A549 (cell line): ENCODE data around the gene ZBTB38. TPM values are rescaled to one million over a fixed set of nuclear protein-coding genes. Genes with fewer than 3 reads are reported as not detected.

ENCODE experiments used
- ATAC-seq, 2 experiments: fragments of 200-7000 bp in 1 of 2; fragments of >200 bp in 1 of 2; cut with Nextera tagmentation in 1 of 2; cut with Tn5 transposase in 1 of 2; 3 replicates each; pipeline versions ENCODE4 v1.8.0 to v1.9.1; 2018 to 2020; ENCODE audit warnings: mild to moderate bottlenecking in 1 of 2, moderate library complexity in 1 of 2
- CTCF ChIA-PET: fragments of 300-600 bp; sonication (Branson Sonifier 250); formaldehyde crosslinking; extraction: SDS; loops from one replicate; lab custom pipeline; 2021; ENCODE audit warnings: antibody characterized with exemption, inconsistent platforms; lab: Yijun Ruan, JAX
- POLR2A ChIA-PET: fragments of 350-600 bp; formaldehyde crosslinking; extraction: SDS; loops from one replicate; lab custom pipeline; 2021; ENCODE audit warnings: antibody characterized with exemption, inconsistent platforms; lab: Yijun Ruan, JAX
- DNase-seq, 2 experiments: peaks; one replicate each; pipeline versions ENCODE4 v3.0.0 to v3.0.0-alpha.2; 2011 to 2016; ENCODE audit warnings: low read depth in 1 of 2, low spot score in 1 of 2
- FAIRE-seq: peaks from 2 replicates; lab custom pipeline; 2011; peaks lifted over from hg19 to GRCh38; lab: Jason Lieb, UNC
- H3K27ac ChIP-seq, 2 experiments: fragments of >200 bp; sonication (Bioruptor Twin); formaldehyde crosslinking; 3 replicates each; pipeline ENCODE4 v1.5.1; 2016 to 2017
- H3K4me1 ChIP-seq: fragments of >200 bp; sonication (Bioruptor Twin); formaldehyde crosslinking; 3 replicates; pipeline ENCODE4 v1.6.1; 2016
- H3K4me2 ChIP-seq: fragments of >200 bp; sonication (Bioruptor Twin); formaldehyde crosslinking; 3 replicates; pipeline ENCODE4 v1.6.1; 2016
- H3K4me3 ChIP-seq: fragments of >200 bp; sonication (Bioruptor Twin); formaldehyde crosslinking; 3 replicates; pipeline ENCODE4 v1.5.1; 2016
- H3K9me3 ChIP-seq: fragments of >200 bp; sonication (Bioruptor Twin); formaldehyde crosslinking; 3 replicates; pipeline ENCODE4 v1.6.1; 2016
- BCL3 ChIP-seq: fragments of >200 bp; sonication (Bioruptor Twin); formaldehyde crosslinking; IDR thresholded peaks from 3 replicates; pipeline ENCODE4 v1.6.1; 2016
- BHLHE40 ChIP-seq: IDR thresholded peaks from 2 replicates; pipeline ENCODE4 v1.6.1; 2012; ENCODE audit warnings: low read depth, low read length, inconsistent platforms
- CBX8 ChIP-seq: fragments of 200-600 bp; sonication (generic); IDR thresholded peaks from 2 replicates; pipeline ENCODE4 v1.6.1; 2016
- CEBPB ChIP-seq, 2 experiments: fragments of >200 bp in 1 of 2; sonication (Bioruptor Twin) in 1 of 2; formaldehyde crosslinking in 1 of 2; IDR thresholded peaks; 2 replicates each; pipeline ENCODE4 v1.6.1; 2012 to 2016
- CHD2 ChIP-seq: fragments of 150-350 bp; IDR thresholded peaks from 2 replicates; pipeline ENCODE4 v1.6.1; 2014; ENCODE audit warnings: low read length; ENCODE audit not compliant: partially characterized antibody
- E2F6 ChIP-seq: IDR thresholded peaks from 2 replicates; pipeline ENCODE4 v1.6.1; 2012; ENCODE audit warnings: low read depth, borderline replicate concordance
- EHF ChIP-seq: fragments of 250-450 bp; sonication (Bioruptor Pico); IDR thresholded peaks from 2 replicates; pipeline ENCODE4 v1.5.0; 2020; ENCODE audit warnings: mild to moderate bottlenecking
- EHMT2 ChIP-seq: fragments of 200-600 bp; sonication (generic); IDR thresholded peaks from 2 replicates; pipeline ENCODE4 v1.6.1; 2016; ENCODE audit warnings: antibody characterized with exemption, low read depth, mild to moderate bottlenecking, moderate library complexity
- EP300 ChIP-seq, 2 experiments: fragments of >200 bp; sonication (Bioruptor Twin); formaldehyde crosslinking; IDR thresholded peaks; 2 replicates in 1 of 2; 3 replicates in 1 of 2; pipeline ENCODE4 v1.6.1; 2016 to 2017
- ESRRA ChIP-seq: fragments of 150-350 bp; IDR thresholded peaks from 2 replicates; pipeline ENCODE4 v1.6.1; 2014; ENCODE audit warnings: mild to moderate bottlenecking, low read length, borderline replicate concordance
- FOSL2 ChIP-seq, 2 experiments: fragments of 450-650 bp in 1 of 2; fragments of >200 bp in 1 of 2; sonication (Bioruptor Twin) in 1 of 2; formaldehyde crosslinking; IDR thresholded peaks; 2 replicates each; pipeline versions ENCODE4 v1.5.0 to v1.6.1; 2016 to 2020; ENCODE audit warnings: mild to moderate bottlenecking in 1 of 2, moderate library complexity in 1 of 2
- GATA3 ChIP-seq: IDR thresholded peaks from 2 replicates; pipeline ENCODE4 v1.6.1; 2012; ENCODE audit warnings: borderline replicate concordance
- HDAC2 ChIP-seq: fragments of 200-600 bp; sonication (generic); IDR thresholded peaks from 2 replicates; pipeline ENCODE4 v1.6.1; 2016
- HES2 ChIP-seq: fragments of >200 bp; sonication (Bioruptor Twin); formaldehyde crosslinking; IDR thresholded peaks from 2 replicates; pipeline ENCODE4 v1.6.1; 2016
- HOXB5 ChIP-seq: fragments of 250-450 bp; sonication (Bioruptor Pico); IDR thresholded peaks from 2 replicates; pipeline ENCODE4 v1.5.0; 2020; ENCODE audit warnings: mild to moderate bottlenecking, moderate library complexity
- JUN ChIP-seq, 2 experiments: fragments of >200 bp; sonication (Bioruptor Twin); formaldehyde crosslinking; IDR thresholded peaks; 2 replicates in 1 of 2; 3 replicates in 1 of 2; pipeline ENCODE4 v1.6.1; 2016 to 2017
- MAFK ChIP-seq: fragments of 450-650 bp; IDR thresholded peaks from 2 replicates; pipeline ENCODE4 v1.6.1; 2014; ENCODE audit not compliant: partially characterized antibody
- MAX ChIP-seq: IDR thresholded peaks from 2 replicates; pipeline ENCODE4 v1.6.1; 2012
- NPAS2 ChIP-seq: fragments of 250-450 bp; sonication (Bioruptor Pico); IDR thresholded peaks from 2 replicates; pipeline ENCODE4 v1.8.0; 2022; ENCODE audit warnings: mild to moderate bottlenecking, moderate library complexity, borderline replicate concordance
- NR3C1 ChIP-seq: fragments of >200 bp; sonication (Bioruptor Twin); formaldehyde crosslinking; IDR thresholded peaks from 3 replicates; pipeline ENCODE4 v1.6.1; 2017
- PHF8 ChIP-seq: fragments of 200-600 bp; sonication (generic); IDR thresholded peaks from 2 replicates; pipeline ENCODE4 v1.6.1; 2016; ENCODE audit warnings: low read depth, mild to moderate bottlenecking, antibody characterized with exemption, moderate library complexity, borderline replicate concordance
- RAD21 ChIP-seq, 2 experiments: fragments of >200 bp in 1 of 2; sonication (Bioruptor Twin) in 1 of 2; formaldehyde crosslinking in 1 of 2; IDR thresholded peaks in 1 of 2; conservative IDR thresholded peaks in 1 of 2; 2 replicates in 1 of 2; 3 replicates in 1 of 2; pipeline ENCODE4 v1.6.1; 2012 to 2018; ENCODE audit warnings: inconsistent platforms in 1 of 2
- RCOR1 ChIP-seq: fragments of 150-350 bp; IDR thresholded peaks from 2 replicates; pipeline ENCODE4 v1.6.1; 2014; ENCODE audit warnings: antibody characterized with exemption, low read length, low read depth
- REST ChIP-seq: fragments of 200-600 bp; sonication (generic); IDR thresholded peaks from 2 replicates; pipeline ENCODE4 v1.6.1; 2016; ENCODE audit warnings: antibody characterized with exemption, mild to moderate bottlenecking, moderate library complexity
- RNF2 ChIP-seq: fragments of 200-600 bp; sonication (generic); IDR thresholded peaks from 2 replicates; pipeline ENCODE4 v1.6.1; 2016; ENCODE audit warnings: low read depth, mild to moderate bottlenecking, antibody characterized with exemption, moderate library complexity, borderline replicate concordance
- SMC3 ChIP-seq: fragments of >200 bp; sonication (Bioruptor Twin); formaldehyde crosslinking; IDR thresholded peaks from 3 replicates; pipeline ENCODE4 v1.6.1; 2018; ENCODE audit warnings: inconsistent platforms
- SREBF2 ChIP-seq: fragments of 450-650 bp; IDR thresholded peaks from 2 replicates; pipeline ENCODE4 v1.6.1; 2014; ENCODE audit warnings: mild to moderate bottlenecking, moderate library complexity
- TP53 ChIP-seq: fragments of 250-450 bp; sonication (Bioruptor Pico); IDR thresholded peaks from 2 replicates; pipeline ENCODE4 v1.5.0; 2021; ENCODE audit warnings: mild to moderate bottlenecking, moderate library complexity
- ZC3H11A ChIP-seq: fragments of 450-650 bp; IDR thresholded peaks from 2 replicates; pipeline ENCODE4 v1.6.1; 2014; ENCODE audit warnings: antibody characterized with exemption, mild to moderate bottlenecking
- ZFP36 ChIP-seq: fragments of 450-650 bp; IDR thresholded peaks from 2 replicates; pipeline ENCODE4 v1.6.1; 2014; ENCODE audit warnings: borderline replicate concordance; ENCODE audit not compliant: partially characterized antibody
- ZSCAN20 ChIP-seq: fragments of 250-450 bp; sonication (Bioruptor Pico); IDR thresholded peaks from 2 replicates; pipeline ENCODE4 v1.8.0; 2022; ENCODE audit warnings: mild to moderate bottlenecking, moderate library complexity
- WGBS: methylation state at CpG from one replicate; pipeline ENCODE4 v1.1.6; 2017; ENCODE audit errors: missing lambda C conversion rate; 5-methylcytosine and 5-hydroxymethylcytosine counted together
- polyA minus RNA-seq: library from RNA; depleted of rRNA, polyadenylated mRNA; stranded (reverse); fragments of >200 nt; gene quantifications from 2 replicates; pipeline ENCODE4 v1.2.3, GENCODE V29; 2011; rRNA and poly(A)+ RNA removed
- polyA plus RNA-seq, 4 experiments: library from polyadenylated mRNA; depleted of rRNA in 3 of 4; stranded (reverse); fragments of >200 nt; fragmentation: RNase III in 1 of 4; extraction: RNeasy Plus Mini Kit Qiagen cat#74134 plus additional on column Dnase treatment in 1 of 4; gene quantifications; 2 replicates in 3 of 4; 3 replicates in 1 of 4; pipeline ENCODE4 v1.2.3, GENCODE V29; 2011 to 2017
- TF ChIP-seq, protein P1 (sequence below): fragments of 150-350 bp; IDR thresholded peaks from 2 replicates; pipeline ENCODE4 v1.6.1; 2014; ENCODE audit warnings: low read depth, mild to moderate bottlenecking, low read length

Gene ZBTB38
- polyA plus RNA-seq (2011; rRNA removed) (110 and 141 TPM in 2 replicates), polyA plus RNA-seq (2017; fragmentation: RNase III; extraction: RNeasy Plus Mini Kit Qiagen cat#74134 plus additional on column Dnase treatment) (70.5 to 80.7 TPM (median 72.0 TPM) in 3 replicates), polyA minus RNA-seq (205 and 220 TPM in 2 replicates)
- 17.2 and 20.9 TPM in 2 replicates for polyA plus RNA-seq (2012; cell fraction: cytosol; rRNA removed)
- 16.5 and 23.0 TPM in 2 replicates for polyA plus RNA-seq (2012; cell fraction: nucleus; rRNA removed)

DNA sequence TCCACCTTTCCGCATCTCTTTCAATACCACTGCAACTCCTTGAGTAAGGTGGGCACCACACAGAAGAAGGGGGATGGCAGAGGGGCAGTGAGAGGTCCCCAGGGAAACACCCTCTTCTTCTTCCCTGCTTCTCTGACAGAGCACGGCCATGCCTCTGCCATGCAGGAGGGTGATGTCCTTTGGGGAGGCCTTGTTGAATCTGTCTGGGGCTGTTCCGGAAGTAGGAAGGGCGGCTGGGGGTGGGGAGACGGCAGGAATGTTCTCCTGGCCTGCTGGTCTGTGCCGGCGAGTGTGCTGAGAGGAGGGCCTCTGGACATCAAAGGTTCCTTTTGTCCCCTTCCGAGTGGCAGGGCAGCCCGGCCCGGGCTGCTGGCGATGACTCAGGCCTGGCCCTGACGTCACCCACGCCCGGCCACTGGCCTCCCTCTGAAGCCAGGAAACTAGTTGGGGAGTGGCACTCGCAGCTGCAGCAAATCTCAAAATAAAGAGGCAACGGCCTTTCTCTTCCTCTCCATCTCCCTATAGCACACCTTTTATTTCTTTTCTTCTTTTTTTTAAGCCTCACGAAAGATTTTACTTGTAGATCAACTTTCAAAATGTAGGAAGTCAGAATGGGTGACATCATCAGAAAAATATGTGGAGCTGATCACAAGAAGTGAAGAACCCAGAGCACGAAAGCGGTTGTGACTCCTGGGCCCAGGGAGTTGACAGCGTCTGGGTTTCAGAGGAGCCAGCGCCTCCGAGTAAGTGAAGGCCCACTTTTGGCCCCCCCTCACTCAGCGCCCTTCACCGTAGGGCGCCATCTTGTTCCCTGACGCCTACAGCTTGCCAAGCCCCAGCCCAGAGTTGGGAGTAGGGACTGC lies at the start of gene ZBTB38:
ZBTB38 (plus strand) TSS at position 443 of the 863 bp plus-strand sequence. CDS start 73,885 bp downstream, outside the sequence.
- Histone ChIP-seq H3K9me3 (peaks cover 12% of the 10 kb centered on the region; the same call in 2 of the 3 replicates), H3K27ac (peak within 1 kb of the TSS; percentile 99 to 100), H3K4me1 (peaks cover 78% of the 10 kb centered on the region), H3K4me3 (peak within 1 kb of the TSS; percentile 41), H3K4me2 (peak within 1 kb of the TSS; percentile 92)
- ChIA-PET POLR2A (interaction anchor here (0.8 to 3.2 kb wide), 5 partner anchors 37 to 119 kb away, joined by 3 to 16 read pairs (median 4); partner anchors contain the start of gene RASA2), CTCF (interaction anchor here (1.7 to 2.6 kb wide), 2 partner anchors 57 to 73 kb away, joined by 7 to 11 read pairs; no protein-coding TSS in a partner anchor)
- ATAC-seq (peak; percentile 88 to 89), DNase-seq (peak; percentile 95 to 98), FAIRE-seq (no peak)
- 8% methylated on average over 26 of the region's 26 CpGs for whole genome bisulfite sequencing
- no peak for TF ChIP-seq NR3C1
- TF ChIP-seq MAX: peak; percentile 78
- TF ChIP-seq RNF2: no peak
- TF ChIP-seq FOSL2 (IDR thresholded peaks at IDR 0.05): peak; percentile 87
- peak; percentile 98 for TF ChIP-seq FOSL2 (CRISPR knock-in tag; IDR thresholded peaks at IDR 0.05)
- TF ChIP-seq HOXB5 (CRISPR knock-in tag): peak; percentile 94
- TF ChIP-seq BHLHE40: peak; percentile 77
- TF ChIP-seq SMC3: peak; percentile 36; the same call in 1 of the 3 replicates
- TF ChIP-seq ESRRA: no peak
- TF ChIP-seq TP53 (CRISPR knock-in tag): peak; percentile 66; the same call in 1 of the 2 replicates
- no peak for TF ChIP-seq PHF8
- peak; percentile 89 for TF ChIP-seq E2F6
- TF ChIP-seq ZSCAN20 (CRISPR knock-in tag): peak; percentile 90
- TF ChIP-seq RCOR1: no peak
- no peak for TF ChIP-seq CBX8
- TF ChIP-seq ZFP36: no peak
- TF ChIP-seq EHF (CRISPR knock-in tag): peak; percentile 89
- TF ChIP-seq REST: no peak
- TF ChIP-seq EHMT2: no peak
- TF ChIP-seq CEBPB (IDR thresholded peaks at IDR 0.05): peak in 1 of 2 experiments; percentile 22; a peak in 1 of 4 replicates
- peak in 1 of 2 experiments; percentile 12; a peak in 2 of 5 replicates for TF ChIP-seq RAD21 (conservative IDR thresholded peaks at IDR 0.05 in 1 of 2, IDR thresholded peaks at IDR 0.05 in 1 of 2)
- TF ChIP-seq, protein P1, sequence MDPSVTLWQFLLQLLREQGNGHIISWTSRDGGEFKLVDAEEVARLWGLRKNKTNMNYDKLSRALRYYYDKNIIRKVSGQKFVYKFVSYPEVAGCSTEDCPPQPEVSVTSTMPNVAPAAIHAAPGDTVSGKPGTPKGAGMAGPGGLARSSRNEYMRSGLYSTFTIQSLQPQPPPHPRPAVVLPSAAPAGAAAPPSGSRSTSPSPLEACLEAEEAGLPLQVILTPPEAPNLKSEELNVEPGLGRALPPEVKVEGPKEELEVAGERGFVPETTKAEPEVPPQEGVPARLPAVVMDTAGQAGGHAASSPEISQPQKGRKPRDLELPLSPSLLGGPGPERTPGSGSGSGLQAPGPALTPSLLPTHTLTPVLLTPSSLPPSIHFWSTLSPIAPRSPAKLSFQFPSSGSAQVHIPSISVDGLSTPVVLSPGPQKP: 0 out of 2 replicates have a peak, but pooled peaks have one; percentile 28
- peak; percentile 73; the same call in 2 of the 3 replicates for TF ChIP-seq BCL3
- TF ChIP-seq JUN (IDR thresholded peaks at IDR 0.05): peak; percentile 91 to 99
- peak; percentile 29 for TF ChIP-seq MAFK
- TF ChIP-seq NPAS2: no peak
- no peak for TF ChIP-seq SREBF2
- peak; percentile 46 for TF ChIP-seq CHD2
- no peak for TF ChIP-seq HDAC2
- TF ChIP-seq HES2: no peak
- TF ChIP-seq GATA3: peak; percentile 94
- TF ChIP-seq EP300 (IDR thresholded peaks at IDR 0.05): peak; percentile 95 to 99; a peak in 4 of 5 replicates
- TF ChIP-seq ZC3H11A: no peak
